CD4-positive, CD25-positive, alpha-beta regulatory T cell (primary cell): ENCODE measurements around the gene MAN1A1. TPM values are rescaled to one million over a fixed set of nuclear protein-coding genes. Genes with fewer than 3 reads are reported as not detected.

Experiments
- ATAC-seq, 2 donors: fragments of 150-1000 bp; cut with Tn5 transposase; one replicate each; pipeline ENCODE4 v1.10.0; 2021; ENCODE audit warnings: low read depth in 2 of 2, moderate number of reproducible peaks in 2 of 2, moderate library complexity in 1 of 2
- DNase-seq, 3 donors: peaks; one replicate each; pipeline versions ENCODE4 v3.0.0 to v3.0.0-alpha.2; 2012 to 2022; ENCODE audit warnings: mixed read lengths in 1 of 3
- H3K27ac ChIP-seq: one replicate; pipeline ENCODE4 v1.7.0; 2013; ENCODE audit warnings: mild to moderate bottlenecking, low read length; ENCODE audit not compliant: insufficient read depth, poor library complexity, severe bottlenecking
- H3K27me3 ChIP-seq: one replicate; pipeline ENCODE4 v1.7.0; 2013; ENCODE audit warnings: low read length; ENCODE audit not compliant: control insufficient read depth, insufficient read depth
- H3K36me3 ChIP-seq: one replicate; pipeline ENCODE4 v1.7.0; 2013; ENCODE audit warnings: mild to moderate bottlenecking, low read length, moderate library complexity; ENCODE audit not compliant: control insufficient read depth, insufficient read depth
- H3K4me1 ChIP-seq: 2 replicates; pipeline ENCODE4 v1.7.0; 2013; ENCODE audit warnings: mild to moderate bottlenecking, low read length; ENCODE audit not compliant: insufficient read depth, control insufficient read depth, poor library complexity, severe bottlenecking
- H3K4me3 ChIP-seq: one replicate; pipeline ENCODE4 v1.7.0; 2013; ENCODE audit warnings: low read depth, mild to moderate bottlenecking, low read length, moderate library complexity
- H3K9me3 ChIP-seq, 2 experiments: 1 replicate in 1 of 2; 2 replicates in 1 of 2; pipeline ENCODE4 v1.7.0; 2013; ENCODE audit warnings: low read length in 2 of 2, mild to moderate bottlenecking in 1 of 2, moderate library complexity in 1 of 2; ENCODE audit not compliant: control insufficient read depth in 2 of 2
- H3K27ac Mint-ChIP-seq, 3 donors: one replicate each; pipeline ENCODE4 v1.8.0; 2020 to 2022; ENCODE audit warnings: mild to moderate bottlenecking in 3 of 3, mixed read lengths in 3 of 3, moderate library complexity in 2 of 3
- H3K27me3 Mint-ChIP-seq: one replicate; pipeline ENCODE4 v1.8.0; 2022; ENCODE audit warnings: mild to moderate bottlenecking, mixed read lengths
- H3K36me3 Mint-ChIP-seq: one replicate; pipeline ENCODE4 v1.8.0; 2020; ENCODE audit warnings: mixed read lengths
- H3K4me1 Mint-ChIP-seq, 4 donors: one replicate each; pipeline ENCODE4 v1.8.0; 2020 to 2022; ENCODE audit warnings: mixed read lengths in 4 of 4, mild to moderate bottlenecking in 1 of 4
- H3K4me3 Mint-ChIP-seq, 4 donors: one replicate each; pipeline ENCODE4 v1.8.0; 2020 to 2022; ENCODE audit warnings: mild to moderate bottlenecking in 4 of 4, mixed read lengths in 4 of 4, moderate library complexity in 3 of 4
- H3K9me3 Mint-ChIP-seq, 7 donors: one replicate each; pipeline ENCODE4 v1.8.0; 2020 to 2022; ENCODE audit warnings: mixed read lengths in 7 of 7, mild to moderate bottlenecking in 3 of 7, moderate library complexity in 2 of 7
- polyA plus RNA-seq, 4 donors: library from polyadenylated mRNA; unstranded; fragments of 300-500 nt; fragmentation: Illumina TruSeq; gene quantifications; one replicate each; pipeline ENCODE4 v1.2.3, GENCODE V29; 2021
- total RNA-seq: library from RNA; stranded (reverse); gene quantifications from one replicate; pipeline ENCODE4 v1.2.3, GENCODE V29; 2022

Gene MAN1A1
- total and polyA plus RNA-seq, 5 donors from 2014 or later = 10.7 to 20.6 (median 13.6) TPM

- no peaks in the 10 kb centered on the region for H3K9me3 ChIP-seq
- ATAC-seq = no peak
- H3K9me3 Mint-ChIP-seq = no peaks in the 10 kb centered on the region
- no peak for DNase-seq
- H3K27me3 ChIP-seq = no peaks in the 10 kb centered on the region
- peak overlapping the region in 1 of 3 donors; percentile 55 for H3K27ac Mint-ChIP-seq
- no peak overlapping the region for H3K27ac ChIP-seq
- H3K4me3 Mint-ChIP-seq = no peak overlapping the region
- H3K36me3 ChIP-seq = no peaks in the 10 kb centered on the region
- H3K36me3 Mint-ChIP-seq = no peaks in the 10 kb centered on the region
- H3K27me3 Mint-ChIP-seq = no peaks in the 10 kb centered on the region
- no peak overlapping the region for H3K4me3 ChIP-seq
- peaks cover 11% of the 10 kb centered on the region for H3K4me1 ChIP-seq
- peaks cover 26 to 56% (median 40%) of the 10 kb centered on the region in 4 donors for H3K4me1 Mint-ChIP-seq
Measured at GRCh38 chr6:119337762-119338161, 11.8 kb downstream of the MAN1A1 start.

GRCh38 chr6:119337252-119337651, 12.3 kb downstream of the MAN1A1 start:
- no peaks in the 10 kb centered on the region for H3K27me3 Mint-ChIP-seq
- H3K36me3 ChIP-seq = no peaks in the 10 kb centered on the region
- H3K9me3 Mint-ChIP-seq = no peaks in the 10 kb centered on the region
- peak overlapping the region in 2 of 3 donors; percentile 46 to 55 for H3K27ac Mint-ChIP-seq
- ATAC-seq (no peak), DNase-seq (no peak)
- H3K4me3 Mint-ChIP-seq = no peak overlapping the region
- no peaks in the 10 kb centered on the region for H3K36me3 Mint-ChIP-seq
- H3K9me3 ChIP-seq = no peaks in the 10 kb centered on the region
- peaks cover 23 to 56% (median 38%) of the 10 kb centered on the region in 4 donors for H3K4me1 Mint-ChIP-seq
- H3K27me3 ChIP-seq = no peaks in the 10 kb centered on the region
- H3K4me3 ChIP-seq = no peak overlapping the region
- peaks cover 11% of the 10 kb centered on the region for H3K4me1 ChIP-seq
- no peak overlapping the region for H3K27ac ChIP-seq

- ATAC-seq (no peak), DNase-seq (no peak)
- Histone ChIP-seq H3K4me3 (no peak overlapping the region), H3K27me3 (no peaks in the 10 kb centered on the region), H3K27ac (no peak overlapping the region), H3K36me3 (no peaks in the 10 kb centered on the region), H3K4me1 (peaks cover 4% of the 10 kb centered on the region), H3K9me3 (no peaks in the 10 kb centered on the region)
- no peak overlapping the region for H3K4me3 Mint-ChIP-seq
- H3K36me3 Mint-ChIP-seq = peaks cover 5% of the 10 kb centered on the region
- H3K27ac Mint-ChIP-seq = peak overlapping the region in 1 of 3 donors; percentile 14
- H3K4me1 Mint-ChIP-seq = peaks cover 18 to 43% (median 27%) of the 10 kb centered on the region in 4 donors
- H3K9me3 Mint-ChIP-seq = no peaks in the 10 kb centered on the region
- H3K27me3 Mint-ChIP-seq = no peaks in the 10 kb centered on the region
Measured at GRCh38 chr6:119334535-119335264, 14.9 kb downstream of the MAN1A1 start.

GRCh38 chr6:119333707-119334295, 15.8 kb downstream of the MAN1A1 start:
- H3K36me3 Mint-ChIP-seq = peaks cover 5% of the 10 kb centered on the region
- peak; percentile 55 to 58 for ATAC-seq
- peaks cover 4% of the 10 kb centered on the region for H3K4me1 ChIP-seq
- no peaks in the 10 kb centered on the region for H3K27me3 ChIP-seq
- no peak overlapping the region for H3K27ac Mint-ChIP-seq
- no peaks in the 10 kb centered on the region for H3K36me3 ChIP-seq
- no peak overlapping the region for H3K4me3 Mint-ChIP-seq
- no peaks in the 10 kb centered on the region for H3K27me3 Mint-ChIP-seq
- no peaks in the 10 kb centered on the region for H3K9me3 Mint-ChIP-seq
- peaks cover 13 to 35% (median 26%) of the 10 kb centered on the region in 4 donors for H3K4me1 Mint-ChIP-seq
- H3K9me3 ChIP-seq = no peaks in the 10 kb centered on the region
- H3K4me3 ChIP-seq = no peak overlapping the region
- no peak overlapping the region for H3K27ac ChIP-seq
- DNase-seq = peak in 2 of 3 donors; percentile 46 to 56

GRCh38 chr6:119333063-119333609, 16.4 kb downstream of the MAN1A1 start:
- H3K36me3 Mint-ChIP-seq = peaks cover 5% of the 10 kb centered on the region
- H3K4me1 Mint-ChIP-seq = peaks cover 9 to 31% (median 24%) of the 10 kb centered on the region in 4 donors

GRCh38 chr6:119331663-119332286, 17.8 kb downstream of the MAN1A1 start:
- Histone ChIP-seq H3K4me3 (no peak overlapping the region), H3K9me3 (no peaks in the 10 kb centered on the region), H3K27ac (no peak overlapping the region), H3K36me3 (no peaks in the 10 kb centered on the region), H3K4me1 (peaks cover 4% of the 10 kb centered on the region), H3K27me3 (no peaks in the 10 kb centered on the region)
- ATAC-seq = no peak
- H3K9me3 Mint-ChIP-seq = no peaks in the 10 kb centered on the region
- peak in 1 of 3 donors; percentile 65 for DNase-seq
- H3K4me1 Mint-ChIP-seq = peaks cover 3 to 22% (median 16%) of the 10 kb centered on the region in 4 donors
- peaks cover 5% of the 10 kb centered on the region for H3K36me3 Mint-ChIP-seq
- no peaks in the 10 kb centered on the region for H3K27me3 Mint-ChIP-seq
- no peak overlapping the region for H3K27ac Mint-ChIP-seq
- H3K4me3 Mint-ChIP-seq = no peak overlapping the region

More at GRCh38 chr6:119333063-119333609, 16.4 kb downstream of the MAN1A1 start:
- no peaks in the 10 kb centered on the region for H3K9me3 ChIP-seq
- no peak overlapping the region for H3K4me3 ChIP-seq
- H3K4me1 ChIP-seq = peaks cover 4% of the 10 kb centered on the region
- H3K36me3 ChIP-seq = no peaks in the 10 kb centered on the region
- H3K27ac ChIP-seq = no peak overlapping the region
- H3K27ac Mint-ChIP-seq = no peak overlapping the region
- DNase-seq (no peak), ATAC-seq (no peak)
- H3K9me3 Mint-ChIP-seq = no peaks in the 10 kb centered on the region
- no peak overlapping the region for H3K4me3 Mint-ChIP-seq
- no peaks in the 10 kb centered on the region for H3K27me3 ChIP-seq
- no peaks in the 10 kb centered on the region for H3K27me3 Mint-ChIP-seq

GRCh38 chr6:119330520-119331113, 18.9 kb downstream of the MAN1A1 start:
- Mint-ChIP-seq H3K4me1 (peaks cover 3 to 22% (median 15%) of the 10 kb centered on the region in 4 donors), H3K4me3 (no peak overlapping the region), H3K27ac (peak overlapping the region in 2 of 3 donors; percentile 11 to 33), H3K36me3 (peaks cover 11% of the 10 kb centered on the region), H3K9me3 (peaks cover 0 to 2% (median 0%) of the 10 kb centered on the region in 7 donors), H3K27me3 (no peaks in the 10 kb centered on the region)
- no peak overlapping the region for H3K27ac ChIP-seq
- H3K9me3 ChIP-seq = no peaks in the 10 kb centered on the region
- H3K27me3 ChIP-seq = no peaks in the 10 kb centered on the region
- peaks cover 4% of the 10 kb centered on the region for H3K4me1 ChIP-seq
- DNase-seq = no peak
- H3K4me3 ChIP-seq = no peak overlapping the region
- no peaks in the 10 kb centered on the region for H3K36me3 ChIP-seq
- no peak for ATAC-seq
